Stimulated activated naive CD8-positive, alpha-beta T cell treated with anti-CD3 and anti-CD28 coated beads, Interleukin-15, amount 100 ng/mL, for 72 hours (primary cell): ENCODE results near the gene STRN3.
"Not testable (repeated sequence)": the region's sequence is repeated elsewhere in the genome, so short reads cannot be mapped to it uniquely, and the experiment has no call there.

Source experiments
- ATAC-seq: fragments of 150-1000 bp; cut with Tn5 transposase; 2 replicates; pipeline ENCODE4 v1.10.0; 2021; ENCODE audit warnings: mild to moderate bottlenecking, moderate library complexity
- DNase-seq, 2 donors: peaks; one replicate each; pipeline ENCODE4 v3.0.0; 2021 to 2022
- H3K27ac Mint-ChIP-seq, 2 donors: one replicate each; pipeline ENCODE4 v1.8.0; 2022; ENCODE audit warnings: mild to moderate bottlenecking in 2 of 2, mixed read lengths in 2 of 2, moderate library complexity in 2 of 2
- H3K27me3 Mint-ChIP-seq: one replicate; pipeline ENCODE4 v1.8.0; 2022; ENCODE audit warnings: mixed read lengths
- H3K4me1 Mint-ChIP-seq: one replicate; pipeline ENCODE4 v1.8.0; 2022; ENCODE audit warnings: mild to moderate bottlenecking, mixed read lengths
- H3K4me3 Mint-ChIP-seq, 2 donors: one replicate each; pipeline ENCODE4 v1.8.0; 2022; ENCODE audit warnings: mild to moderate bottlenecking in 2 of 2, mixed read lengths in 2 of 2, moderate library complexity in 1 of 2
- H3K9me3 Mint-ChIP-seq, 2 donors: one replicate each; pipeline ENCODE4 v1.8.0; 2022; ENCODE audit warnings: mixed read lengths in 2 of 2

The STRN3 gene, protein sequence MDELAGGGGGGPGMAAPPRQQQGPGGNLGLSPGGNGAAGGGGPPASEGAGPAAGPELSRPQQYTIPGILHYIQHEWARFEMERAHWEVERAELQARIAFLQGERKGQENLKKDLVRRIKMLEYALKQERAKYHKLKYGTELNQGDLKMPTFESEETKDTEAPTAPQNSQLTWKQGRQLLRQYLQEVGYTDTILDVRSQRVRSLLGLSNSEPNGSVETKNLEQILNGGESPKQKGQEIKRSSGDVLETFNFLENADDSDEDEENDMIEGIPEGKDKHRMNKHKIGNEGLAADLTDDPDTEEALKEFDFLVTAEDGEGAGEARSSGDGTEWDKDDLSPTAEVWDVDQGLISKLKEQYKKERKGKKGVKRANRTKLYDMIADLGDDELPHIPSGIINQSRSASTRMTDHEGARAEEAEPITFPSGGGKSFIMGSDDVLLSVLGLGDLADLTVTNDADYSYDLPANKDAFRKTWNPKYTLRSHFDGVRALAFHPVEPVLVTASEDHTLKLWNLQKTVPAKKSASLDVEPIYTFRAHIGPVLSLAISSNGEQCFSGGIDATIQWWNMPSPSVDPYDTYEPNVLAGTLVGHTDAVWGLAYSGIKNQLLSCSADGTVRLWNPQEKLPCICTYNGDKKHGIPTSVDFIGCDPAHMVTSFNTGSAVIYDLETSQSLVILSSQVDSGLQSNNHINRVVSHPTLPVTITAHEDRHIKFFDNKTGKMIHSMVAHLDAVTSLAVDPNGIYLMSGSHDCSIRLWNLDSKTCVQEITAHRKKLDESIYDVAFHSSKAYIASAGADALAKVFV

DNA sequence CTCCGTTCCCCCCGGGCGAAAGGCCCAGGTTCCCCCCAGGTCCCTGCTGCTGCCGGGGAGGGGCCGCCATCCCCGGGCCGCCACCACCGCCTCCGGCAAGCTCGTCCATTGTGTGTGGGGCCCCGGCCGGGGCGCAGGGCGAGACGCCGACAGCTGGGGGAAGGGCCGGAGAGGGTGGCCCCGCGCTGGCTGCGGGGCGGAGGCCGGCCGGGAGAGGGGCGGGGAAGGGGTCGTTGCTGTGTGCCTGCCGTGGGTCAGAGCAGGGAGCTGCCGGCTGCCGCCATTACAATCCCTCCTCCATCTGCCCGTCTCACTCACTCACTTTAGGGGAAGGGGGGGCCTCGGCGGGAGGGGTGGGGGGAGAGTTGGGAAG, at the start of gene STRN3:
Gene STRN3 (minus strand): TSS at position 303 of the 373 bp plus-strand sequence. CDS start 194 bp downstream, at position 109.
- DNase-seq (no peak), ATAC-seq (no peak)
- Mint-ChIP-seq H3K27me3 (no peaks in the 10 kb centered on the region), H3K27ac (peak within 1 kb of the TSS; percentile 96 to 99), H3K4me3 (peak within 1 kb of the TSS; percentile 96 to 99), H3K4me1 (peaks cover 64% of the 10 kb centered on the region), H3K9me3 (no peaks in the 10 kb centered on the region)

DNA sequence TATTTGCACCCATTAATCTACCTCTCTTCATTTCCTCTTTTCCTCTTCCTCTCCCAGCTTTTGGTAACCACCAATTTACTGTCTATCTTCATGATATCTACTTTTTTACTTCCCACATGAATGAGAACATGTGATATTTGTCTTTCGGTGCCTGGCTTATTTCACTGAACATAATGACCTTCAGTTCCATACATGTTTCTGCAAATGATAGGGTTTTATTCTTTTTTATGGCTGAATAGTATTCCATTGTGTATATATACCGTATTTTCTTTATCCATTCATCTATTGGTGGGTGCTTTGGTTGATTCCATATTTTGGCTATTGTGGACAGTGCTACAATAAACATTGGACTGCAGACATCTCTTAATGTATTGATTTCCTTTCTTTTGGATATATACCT, 49.0 kb upstream of the STRN3 start:
- no peaks in the 10 kb centered on the region for H3K4me1 Mint-ChIP-seq
- no peak for ATAC-seq
- no peaks in the 10 kb centered on the region for H3K27me3 Mint-ChIP-seq
- peaks cover 0 to 5% of the 10 kb centered on the region in 2 donors for H3K9me3 Mint-ChIP-seq
- DNase-seq: no peak
- no peak overlapping the region for H3K27ac Mint-ChIP-seq
- H3K4me3 Mint-ChIP-seq: no peak overlapping the region

DNA sequence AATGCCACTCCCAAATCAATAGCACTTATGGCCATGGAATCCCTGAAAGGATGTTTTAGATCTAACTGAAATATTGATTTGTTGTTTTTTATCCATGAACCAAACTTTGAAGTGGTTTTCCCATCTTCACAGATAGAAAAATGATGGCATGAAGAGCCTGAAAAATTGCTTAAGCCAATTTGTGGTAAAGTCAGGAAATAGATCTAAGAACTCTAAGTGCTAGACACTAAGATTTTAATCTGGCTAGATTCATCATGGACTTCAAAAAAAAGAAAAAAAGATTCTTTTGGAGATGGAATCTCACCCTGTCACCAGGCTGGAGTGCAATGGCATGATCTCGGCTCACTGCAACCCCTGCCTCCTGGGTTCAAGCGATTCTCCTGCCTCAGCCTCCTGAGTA, 45.0 kb upstream of the STRN3 start:
- Mint-ChIP-seq H3K4me3 (no peak overlapping the region), H3K27me3 (no peaks in the 10 kb centered on the region), H3K9me3 (peaks cover 0 to 5% of the 10 kb centered on the region in 2 donors), H3K27ac (no peak overlapping the region), H3K4me1 (no peaks in the 10 kb centered on the region)
- no peak for ATAC-seq
- no peak for DNase-seq

DNA sequence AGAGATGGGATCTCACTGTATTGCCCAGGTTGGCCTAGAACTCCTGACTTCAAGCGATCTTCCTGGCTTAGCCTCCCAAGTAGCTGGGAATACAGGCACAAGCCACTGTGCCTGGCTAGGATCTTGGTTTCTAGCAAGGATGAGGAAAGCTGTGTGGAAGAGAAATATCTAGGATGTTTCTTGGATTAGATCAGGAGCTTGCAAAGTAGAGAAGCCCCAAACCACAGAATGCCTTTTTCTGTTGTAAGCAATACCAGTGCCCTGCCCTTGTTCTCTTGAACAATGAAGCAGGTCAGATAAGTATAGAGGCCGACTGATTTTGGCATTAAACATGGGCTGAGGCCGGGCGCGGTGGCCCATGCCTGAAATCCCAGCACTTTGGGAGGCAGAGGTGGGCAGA, 44.3 kb upstream of the STRN3 start:
- Mint-ChIP-seq H3K27ac (no peak overlapping the region), H3K9me3 (peaks cover 0 to 5% of the 10 kb centered on the region in 2 donors), H3K4me3 (no peak overlapping the region), H3K27me3 (no peaks in the 10 kb centered on the region), H3K4me1 (no peaks in the 10 kb centered on the region)
- DNase-seq (no peak), ATAC-seq (no peak)

DNA sequence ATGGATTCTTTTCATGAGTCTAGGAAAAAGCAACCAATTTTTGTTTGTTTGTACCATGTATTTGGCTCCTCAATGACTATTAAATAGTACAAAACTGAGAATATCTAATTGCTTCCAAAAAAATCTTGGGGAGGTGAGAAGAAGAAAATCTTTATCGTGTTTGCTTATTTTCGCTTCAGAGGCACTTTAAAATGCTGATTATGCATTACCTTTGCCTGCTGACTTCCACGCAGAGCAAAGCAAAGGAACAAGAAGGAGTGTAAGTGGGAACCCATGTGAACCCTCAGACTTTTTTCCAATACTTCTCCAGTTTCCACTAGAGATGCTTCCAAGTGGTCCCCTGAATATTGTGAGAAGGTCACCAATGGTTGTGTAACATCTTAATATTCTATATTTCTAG, 43.2 kb upstream of the STRN3 start:
- H3K27me3 Mint-ChIP-seq: no peaks in the 10 kb centered on the region
- ATAC-seq: no peak

DNA sequence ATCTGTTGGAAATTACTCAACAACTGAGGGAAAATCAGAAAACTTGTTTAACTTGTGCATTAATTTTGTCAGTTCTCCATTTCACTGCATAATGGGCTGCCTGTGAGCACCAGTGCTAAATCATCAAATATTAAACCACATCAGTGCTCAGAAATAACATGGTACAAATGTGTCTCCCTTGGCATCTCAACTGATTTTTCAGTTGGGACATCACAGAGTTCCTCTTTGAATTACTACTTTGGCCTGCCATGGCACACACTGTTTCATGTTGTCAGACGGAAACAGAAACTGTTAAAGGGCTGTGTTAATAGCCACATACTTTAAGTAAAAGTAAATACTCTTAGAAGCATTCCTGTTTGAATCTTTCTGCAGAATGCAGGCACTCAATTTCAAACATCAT, 42.1 kb upstream of the STRN3 start:
- ATAC-seq (no peak), DNase-seq (no peak)
- H3K27ac Mint-ChIP-seq: peak overlapping the region in 1 of 2 donors; percentile 34
- H3K9me3 Mint-ChIP-seq: no peaks in the 10 kb centered on the region
- no peaks in the 10 kb centered on the region for H3K27me3 Mint-ChIP-seq
- no peak overlapping the region for H3K4me3 Mint-ChIP-seq
- H3K4me1 Mint-ChIP-seq: no peaks in the 10 kb centered on the region

More for the DNA sequence above, 43.2 kb upstream of the STRN3 start:
- DNase-seq: no peak
- Mint-ChIP-seq H3K4me1 (no peaks in the 10 kb centered on the region), H3K27ac (no peak overlapping the region), H3K4me3 (no peak overlapping the region), H3K9me3 (no peaks in the 10 kb centered on the region)

DNA sequence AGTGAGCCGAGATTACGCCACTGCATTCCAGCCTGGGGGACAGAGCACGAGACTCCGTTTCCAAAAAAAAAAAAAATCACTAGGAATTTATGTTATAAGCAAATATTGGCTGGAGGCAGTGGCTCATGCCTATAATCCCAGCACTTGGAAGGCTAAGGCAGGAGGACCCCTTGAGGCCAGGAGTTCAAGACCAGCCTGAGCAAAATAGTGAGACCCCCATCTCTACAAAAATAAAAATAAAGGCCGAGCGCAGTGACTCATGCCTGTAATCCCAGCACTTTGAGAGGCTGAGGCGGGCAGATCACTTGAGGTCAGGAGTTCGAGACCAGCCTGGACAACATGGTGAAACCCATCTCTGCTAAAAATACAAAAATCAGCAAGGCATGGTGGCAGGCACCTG, 36.7 kb upstream of the STRN3 start:
- not testable (repeated sequence) for DNase-seq, H3K9me3 Mint-ChIP-seq, H3K4me3 Mint-ChIP-seq, H3K27ac Mint-ChIP-seq, ATAC-seq, H3K4me1 Mint-ChIP-seq, H3K27me3 Mint-ChIP-seq

DNA sequence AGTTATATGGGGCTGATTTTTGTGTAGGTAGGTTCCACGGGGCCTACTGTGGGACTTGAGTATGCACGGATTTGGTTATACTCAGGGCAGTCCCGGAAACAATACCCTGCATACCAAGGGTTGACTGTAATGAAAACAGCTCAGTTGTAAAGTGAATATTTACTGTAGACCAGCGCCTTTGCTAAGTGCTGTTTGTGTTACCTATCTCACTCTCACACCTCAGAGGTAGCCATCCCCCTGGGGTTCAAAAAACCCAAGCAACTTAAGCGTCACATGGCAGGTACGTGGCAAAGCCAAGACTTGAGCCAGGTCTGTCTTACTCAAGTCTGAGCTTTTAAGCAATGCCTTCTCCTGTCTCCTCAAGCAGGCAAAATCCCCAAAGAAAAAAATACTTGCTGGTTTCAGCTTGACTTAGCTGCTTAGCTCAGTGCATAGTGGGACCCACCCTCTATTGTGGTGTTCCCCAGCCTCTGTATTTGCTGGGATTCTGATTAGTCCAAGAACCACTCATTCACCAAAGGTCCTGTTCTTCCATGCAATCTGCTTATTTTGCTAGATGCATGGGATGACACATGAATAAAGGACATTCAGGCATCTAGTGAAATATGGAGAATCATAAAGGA, 34.2 kb upstream of the STRN3 start:
- no peaks in the 10 kb centered on the region for H3K27me3 Mint-ChIP-seq
- H3K4me3 Mint-ChIP-seq: no peak overlapping the region
- DNase-seq (no peak), ATAC-seq (no peak)
- H3K4me1 Mint-ChIP-seq: peaks cover 8% of the 10 kb centered on the region
- H3K9me3 Mint-ChIP-seq: no peaks in the 10 kb centered on the region
- no peak overlapping the region for H3K27ac Mint-ChIP-seq

DNA sequence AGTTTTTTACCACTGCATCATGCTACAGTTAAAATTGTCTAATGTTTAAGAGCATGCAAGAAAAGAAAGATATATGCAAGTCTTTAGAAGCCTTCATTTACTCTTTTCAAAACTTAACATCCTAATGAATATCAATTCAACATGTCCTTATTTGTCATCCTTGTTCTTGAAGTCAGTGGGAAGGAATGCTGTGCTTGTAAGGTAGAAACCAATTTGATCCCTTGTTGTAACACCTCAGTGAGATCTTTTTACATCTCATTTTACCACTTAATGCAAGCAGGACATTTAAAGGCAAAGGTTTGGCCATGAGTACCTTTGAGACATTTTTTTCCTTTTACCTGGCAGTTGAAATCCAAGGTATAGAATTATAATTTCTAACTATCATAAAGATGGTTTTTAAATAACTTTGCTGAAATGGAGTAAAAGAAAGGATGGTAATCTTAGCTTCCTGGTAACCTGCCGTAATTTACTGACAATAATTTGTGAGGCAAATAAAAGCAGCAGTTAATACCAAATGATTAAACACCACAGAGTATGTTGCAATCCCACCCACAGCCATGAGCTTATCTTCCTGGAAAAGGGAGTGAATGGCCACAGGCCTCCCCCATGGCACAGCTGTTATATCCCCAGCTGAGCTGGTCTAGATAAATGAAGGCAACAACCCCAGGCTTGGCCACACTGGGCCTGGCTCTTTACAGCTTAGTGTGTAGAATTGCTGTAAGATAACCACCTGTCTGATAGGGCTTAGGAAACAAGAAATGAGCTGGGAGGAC, 33.2 kb upstream of the STRN3 start:
- DNase-seq (no peak), ATAC-seq (no peak)
- Mint-ChIP-seq H3K9me3 (no peaks in the 10 kb centered on the region), H3K4me1 (peaks cover 8% of the 10 kb centered on the region), H3K27me3 (no peaks in the 10 kb centered on the region), H3K27ac (no peak overlapping the region), H3K4me3 (no peak overlapping the region)

DNA sequence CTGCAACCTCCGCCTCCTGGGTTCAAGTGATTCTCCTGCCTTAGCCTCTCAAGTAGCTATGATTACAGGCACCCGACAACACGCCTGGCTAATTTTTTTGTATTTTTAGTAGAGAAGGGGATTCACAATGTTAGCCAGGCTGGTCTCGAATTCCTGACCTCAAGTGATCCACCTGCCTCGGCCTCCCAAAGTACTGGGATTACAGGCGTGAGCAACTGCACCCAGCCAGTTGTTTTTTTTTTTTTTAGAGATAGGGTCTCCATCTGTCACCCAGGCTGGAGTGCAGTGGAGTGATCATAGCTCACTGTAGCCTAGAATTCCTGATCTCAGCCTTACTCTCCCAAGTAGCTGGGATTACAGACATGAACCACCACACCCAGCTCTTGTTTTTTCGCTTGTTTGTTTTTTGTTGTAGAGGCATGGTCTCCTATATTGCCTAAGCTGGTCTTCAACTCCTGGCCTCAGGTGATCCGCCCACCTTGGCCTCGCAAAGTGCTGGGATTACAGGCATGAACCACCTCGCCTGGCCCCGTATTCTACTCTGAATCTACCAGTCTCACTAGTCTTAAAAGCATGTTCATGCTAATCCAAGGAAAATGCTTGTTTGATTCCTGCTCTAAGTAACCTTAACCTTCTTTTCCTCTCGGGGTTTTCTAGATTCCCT, 31.7 kb upstream of the STRN3 start:
- Mint-ChIP-seq H3K4me3 (no peak overlapping the region), H3K9me3 (no peaks in the 10 kb centered on the region), H3K27me3 (no peaks in the 10 kb centered on the region), H3K4me1 (peaks cover 8% of the 10 kb centered on the region), H3K27ac (peak overlapping the region in 1 of 2 donors; percentile 3)
- ATAC-seq: no peak
- DNase-seq: no peak

DNA sequence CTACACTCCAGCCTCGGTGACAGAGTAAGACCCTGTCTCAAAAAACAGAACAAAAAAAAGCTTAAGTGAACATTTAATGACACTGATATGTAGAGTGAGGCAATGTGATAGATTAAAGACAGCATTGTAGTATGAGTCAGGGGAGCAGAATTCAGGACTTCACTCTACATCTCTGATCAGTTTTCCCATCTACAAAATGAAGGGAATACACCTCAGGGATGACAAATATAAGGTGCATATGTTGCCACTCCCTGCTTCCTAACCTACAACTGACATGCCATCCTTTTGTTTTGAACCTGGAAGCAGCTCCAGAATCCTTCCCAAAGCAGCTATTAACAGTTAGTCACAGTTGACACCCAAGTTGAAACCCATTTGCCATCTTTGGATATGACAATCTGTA, 30.9 kb upstream of the STRN3 start:
- no peaks in the 10 kb centered on the region for H3K27me3 Mint-ChIP-seq
- H3K9me3 Mint-ChIP-seq: no peaks in the 10 kb centered on the region
- no peak overlapping the region for H3K4me3 Mint-ChIP-seq
- no peak for DNase-seq
- ATAC-seq: no peak
- no peak overlapping the region for H3K27ac Mint-ChIP-seq
- peaks cover 8% of the 10 kb centered on the region for H3K4me1 Mint-ChIP-seq

DNA sequence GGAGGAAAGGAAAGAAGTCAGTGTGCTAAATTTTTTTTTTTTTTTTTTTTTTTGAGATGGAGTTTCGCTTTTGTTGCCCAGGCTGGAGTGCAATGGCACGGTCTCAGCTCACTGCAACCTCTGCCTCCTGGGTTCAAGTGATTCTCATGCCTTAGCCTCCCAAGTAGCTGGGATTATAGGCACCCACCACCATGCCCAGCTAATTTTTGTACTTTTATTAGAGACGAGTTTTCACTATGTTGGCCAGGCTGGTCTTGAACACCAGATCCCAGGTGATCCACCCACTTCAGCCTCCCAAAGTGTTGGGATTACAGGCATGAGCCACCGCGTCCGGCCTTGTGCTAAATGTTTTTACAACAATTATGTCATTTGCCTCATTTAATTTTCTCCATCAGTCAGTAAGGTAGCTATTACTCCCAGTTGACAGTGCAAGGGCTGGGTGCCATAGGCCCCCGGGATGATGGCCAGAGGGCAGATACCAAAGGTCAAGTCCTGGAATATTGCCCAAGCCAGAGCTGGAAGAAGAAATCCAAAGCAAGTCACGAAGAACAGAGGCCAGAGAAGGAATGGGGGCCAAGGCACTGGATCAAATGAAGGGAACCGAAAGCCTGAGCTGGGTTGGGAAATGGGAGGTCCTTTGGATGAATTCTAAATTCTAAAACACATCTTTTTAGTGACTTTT, 26.9 kb upstream of the STRN3 start:
- not testable (repeated sequence) for H3K27ac Mint-ChIP-seq, DNase-seq, H3K4me1 Mint-ChIP-seq, ATAC-seq, H3K4me3 Mint-ChIP-seq, H3K9me3 Mint-ChIP-seq, H3K27me3 Mint-ChIP-seq

DNA sequence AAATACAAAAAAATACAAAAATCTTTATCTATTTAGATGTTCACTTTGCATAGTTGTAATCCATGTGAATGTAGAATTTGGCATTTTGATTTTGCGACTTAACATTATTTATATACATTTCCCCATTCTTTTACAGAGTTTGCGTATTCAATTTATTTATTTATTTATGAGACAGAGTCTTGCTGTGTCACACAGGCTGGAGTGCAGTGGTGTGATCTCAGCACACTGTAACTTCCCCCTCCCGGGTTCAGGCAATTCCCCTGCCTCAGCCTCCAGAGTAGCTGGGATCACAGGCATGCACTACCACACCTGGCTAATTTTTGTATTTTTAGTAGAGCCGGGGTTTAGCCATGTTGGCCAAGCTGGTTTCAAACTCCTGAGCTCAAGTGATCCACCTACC, 25.3 kb upstream of the STRN3 start:
- no peaks in the 10 kb centered on the region for H3K9me3 Mint-ChIP-seq
- peaks cover 9% of the 10 kb centered on the region for H3K4me1 Mint-ChIP-seq
- ATAC-seq (no peak), DNase-seq (no peak)
- H3K27ac Mint-ChIP-seq: no peak overlapping the region
- no peaks in the 10 kb centered on the region for H3K27me3 Mint-ChIP-seq
- H3K4me3 Mint-ChIP-seq: no peak overlapping the region

DNA sequence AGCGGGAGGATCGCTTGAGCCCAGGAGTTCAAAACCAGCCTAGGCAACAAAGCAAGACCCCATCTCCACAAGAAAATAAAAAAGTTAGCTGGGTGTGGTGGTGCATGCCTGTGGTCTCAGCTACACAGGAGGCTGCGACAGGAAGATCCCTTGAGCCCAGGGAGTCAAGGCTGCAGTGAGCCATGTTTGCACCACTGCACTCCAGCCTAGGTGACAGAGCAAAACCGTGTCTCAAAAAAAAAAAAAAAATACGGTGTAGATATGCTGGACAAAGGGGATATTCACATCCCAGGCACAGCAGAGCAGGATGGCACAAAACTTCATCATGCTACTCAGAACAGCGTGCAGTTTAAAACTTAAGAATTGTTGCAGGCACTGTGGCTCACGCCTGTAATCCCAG, 24.8 kb upstream of the STRN3 start:
- no peak for DNase-seq
- Mint-ChIP-seq H3K27ac (no peak overlapping the region), H3K4me3 (no peak overlapping the region), H3K9me3 (no peaks in the 10 kb centered on the region), H3K27me3 (no peaks in the 10 kb centered on the region), H3K4me1 (peaks cover 9% of the 10 kb centered on the region)
- ATAC-seq: no peak
